Posterior vena cava (tissue), 2 donors: Measurements from ENCODE around the gene CCDC149. TPM values are rescaled to one million over a fixed set of nuclear protein-coding genes. Genes with fewer than 3 reads are reported as not detected.

Experiments used
- DNase-seq: peaks from one replicate; pipeline ENCODE4 v3.0.0-alpha.2; 2020; ENCODE audit warnings: low spot score
- intact Hi-C, 2 donors: fragments of 100-400 bp; cut with DNase I; formaldehyde crosslinking; loops; one replicate each; pipeline versions ENCODE4 v1.14.1 to v1.14.2; 2022 to 2023
- total RNA-seq, 2 donors: library from RNA; stranded (reverse); fragmentation: NEBNext Ultra II Directional; extraction: Animal tissue kit (Norgen Biotek cat#: 25700); gene quantifications; one replicate each; pipeline ENCODE4 v1.2.1, GENCODE V29; 2021
- donor health status: DM: yes; HTN: yes; CAD: no.
- donor health status: DM: yes; HTN: yes; CAD: no.

CCDC149 gene
- total RNA-seq, 2 donors from 2014 or later = 30.9 to 36.4 TPM

DNA sequence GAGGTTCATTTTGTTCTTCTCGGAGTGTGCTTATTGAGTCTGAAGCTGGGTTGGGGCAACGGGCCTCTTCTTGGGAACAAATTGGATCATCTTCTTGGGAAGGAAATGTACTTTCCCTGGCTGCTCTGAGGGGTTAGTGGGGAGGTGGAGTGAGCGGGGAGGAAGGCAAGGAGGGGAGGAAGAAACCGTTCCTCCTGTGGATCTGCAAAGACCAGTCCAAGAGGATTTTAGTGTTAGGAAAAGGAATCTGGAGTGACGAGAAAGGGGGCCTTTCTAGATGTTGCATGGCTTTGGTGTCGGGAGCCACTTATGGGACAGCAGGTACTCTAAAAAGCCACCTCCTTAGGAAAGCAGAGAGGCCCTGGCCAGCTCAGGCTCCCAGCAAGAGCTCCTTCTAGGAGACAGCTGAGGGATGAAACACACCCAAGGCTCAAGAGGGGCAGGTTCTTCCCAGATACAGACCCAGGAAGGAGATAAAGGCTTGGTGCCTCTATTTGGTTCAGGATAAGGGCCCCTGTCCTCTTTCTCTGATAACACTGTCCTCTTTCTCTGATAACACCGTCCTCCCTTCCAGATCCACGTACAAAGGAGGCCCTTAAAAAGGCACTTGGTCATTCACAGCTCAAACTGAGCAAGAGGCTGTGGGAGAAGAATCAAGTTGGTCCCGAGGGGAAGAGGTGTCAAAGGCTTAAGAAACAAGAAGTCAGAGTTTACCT is 117.0 kb downstream of the CCDC149 start:
- intact Hi-C loops = loop anchor here in 1 of 2 donors (10.0 kb wide), 1 partner anchor 211 kb away; the partner anchor contains the start of gene DHX15

DNA sequence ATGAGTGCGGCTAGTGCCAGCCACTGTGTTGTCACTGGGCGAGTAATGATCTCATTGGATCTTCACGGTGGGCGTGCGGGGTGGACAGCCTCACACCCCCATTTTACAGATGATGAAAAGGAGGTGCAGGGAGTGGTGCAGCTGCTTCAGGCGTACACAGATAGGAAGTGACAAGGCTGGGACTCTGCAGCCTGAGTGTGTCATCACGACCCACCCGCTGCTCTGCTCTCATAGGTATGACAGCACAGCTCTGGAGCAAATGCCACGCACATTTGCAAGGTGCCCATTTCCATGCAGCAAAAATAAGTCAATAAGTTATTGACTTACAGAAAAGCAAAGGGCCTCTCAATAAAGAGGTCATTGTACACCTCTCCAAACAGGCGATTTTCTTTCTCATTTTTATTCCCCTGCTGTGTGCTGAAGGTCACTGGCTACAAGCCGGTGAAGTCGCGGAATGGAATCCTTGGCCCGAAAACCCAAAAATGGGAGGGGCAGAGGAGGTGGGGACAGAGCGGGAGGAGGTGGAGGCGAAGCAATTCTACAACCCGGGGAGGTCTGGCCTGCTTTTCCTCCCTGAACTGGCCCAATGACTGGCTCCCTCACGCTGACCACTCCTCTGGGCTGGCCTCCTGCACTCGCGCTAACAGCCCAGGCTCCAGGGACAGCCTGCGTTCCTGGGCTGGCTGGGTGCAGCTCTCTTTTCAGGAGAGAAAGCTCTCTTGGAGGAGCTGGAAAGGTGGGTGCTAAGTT is 117.8 kb downstream of the CCDC149 start, which contains the start of gene SOD3:
TSS of gene SOD3 (plus strand) at position 658 of the 750 bp plus-strand sequence. CDS start 3,949 bp downstream, outside the sequence.
- peak; percentile 94 for DNase-seq
- intact Hi-C loops = loop anchor here in 1 of 2 donors (5.0 to 10.0 kb wide), 2 partner anchors 58 to 210 kb away; partner anchors contain the start of gene DHX15

More for the DNA sequence above, 117.0 kb downstream of the CCDC149 start:
- DNase-seq = no peak

DNA sequence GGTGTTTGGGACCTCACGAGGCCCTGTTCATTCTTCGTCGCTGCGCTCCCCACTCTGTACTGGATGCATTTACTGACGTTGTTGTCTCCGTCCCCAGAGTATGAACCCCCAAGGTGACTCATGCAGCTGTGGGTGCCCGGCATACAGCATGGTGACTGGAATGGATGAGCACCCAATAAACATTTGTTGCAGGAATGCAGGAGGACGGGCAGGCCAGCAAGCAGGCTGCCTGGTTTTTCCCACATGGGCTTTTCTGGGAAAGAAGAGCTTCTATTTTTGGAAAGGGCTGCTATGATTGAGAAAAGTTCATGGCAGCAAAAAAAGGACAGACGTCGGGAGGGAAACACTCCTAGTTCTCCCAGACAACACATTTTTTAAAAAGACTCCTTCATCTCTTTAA is 118.4 kb downstream of the CCDC149 start:
- peak; percentile 88 for DNase-seq
- intact Hi-C loops = loop anchor here in 1 of 2 donors (5.0 to 10.0 kb wide), 2 partner anchors 57 to 210 kb away; partner anchors contain the start of gene DHX15

DNA sequence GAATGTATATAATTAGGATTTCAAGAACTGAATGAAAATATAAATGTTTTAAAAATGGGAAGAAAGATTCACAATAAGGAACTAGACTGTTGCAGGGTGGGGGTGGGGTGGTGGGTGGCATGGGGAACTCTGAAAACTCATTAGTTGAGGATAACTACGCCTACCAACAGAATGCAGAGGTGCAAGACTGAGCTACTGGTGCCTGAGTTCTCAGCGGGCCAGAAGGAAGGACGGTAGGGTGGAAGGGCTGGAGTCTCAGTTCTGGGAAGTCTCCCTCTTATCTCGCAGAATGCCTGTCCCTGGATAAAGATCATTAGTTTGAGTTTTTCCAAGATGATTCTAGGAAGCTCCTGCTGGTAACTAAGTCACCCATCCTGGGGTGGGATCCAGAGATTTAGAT is 118.8 kb downstream of the CCDC149 start:
- DNase-seq = no peak
- intact Hi-C loops = loop anchor here in 1 of 2 donors (5.0 to 10.0 kb wide), 2 partner anchors 57 to 209 kb away; partner anchors contain the start of gene DHX15

DNA sequence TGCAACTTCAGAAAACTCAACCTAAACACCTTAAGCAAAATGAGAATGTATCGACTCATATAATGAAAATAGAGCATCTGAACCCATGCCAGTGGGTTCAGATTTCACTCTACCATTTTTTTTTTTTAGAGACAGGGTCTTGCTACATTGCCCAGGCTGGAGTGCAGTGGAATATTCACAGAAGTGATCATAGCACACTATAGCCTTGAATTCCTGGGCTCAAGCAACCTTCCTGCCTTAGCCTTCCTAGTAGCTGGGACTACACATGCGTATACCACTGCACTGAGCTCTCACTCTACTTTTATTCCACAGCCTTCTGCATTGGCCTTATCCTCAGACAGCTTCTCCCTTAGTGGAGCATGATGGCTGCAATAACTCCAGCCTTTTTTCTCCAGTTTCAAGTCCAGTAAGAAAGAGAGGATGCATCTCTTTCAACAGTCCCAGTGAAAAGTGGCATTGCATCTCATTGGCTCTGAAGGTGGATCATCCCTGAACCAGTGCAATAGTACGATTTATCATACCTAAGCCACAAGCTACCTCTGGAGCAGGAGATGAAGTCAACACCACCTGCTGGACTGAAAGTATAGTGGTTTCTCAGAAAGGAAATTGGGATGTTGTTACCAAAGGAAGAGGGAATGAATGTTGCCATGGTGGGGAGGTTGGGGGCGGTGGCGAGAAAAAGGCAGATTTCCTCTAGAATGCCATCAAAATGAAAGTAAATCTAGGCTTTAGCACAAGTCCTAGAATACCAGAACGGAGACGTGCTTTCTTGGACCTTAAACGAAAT is 119.4 kb downstream of the CCDC149 start:
- no peak for DNase-seq
- intact Hi-C loops = loop anchor here in 1 of 2 donors (5.0 to 10.0 kb wide), 2 partner anchors 56 to 209 kb away; partner anchors contain the start of gene DHX15

DNA sequence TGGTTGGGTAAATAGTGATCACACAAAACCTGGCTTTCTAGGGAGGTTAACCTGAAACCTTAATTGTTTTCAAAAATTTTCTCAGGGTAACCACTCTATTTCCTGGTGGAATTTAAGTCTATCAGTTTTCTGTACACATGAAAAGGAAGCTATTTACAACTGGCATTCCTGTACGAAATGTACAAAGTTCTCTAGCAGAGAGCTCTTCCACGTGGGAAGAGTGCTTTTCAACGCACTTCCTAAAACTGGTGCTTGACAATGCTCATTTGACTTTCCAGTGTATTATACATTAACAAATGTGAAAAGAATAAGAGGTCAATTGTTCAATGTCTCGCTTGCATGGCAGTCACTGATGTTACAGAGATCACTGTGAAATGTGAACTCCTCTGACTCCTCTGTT is 120.3 kb downstream of the CCDC149 start:
- DNase-seq = no peak
- intact Hi-C loops = loop anchor here in 1 of 2 donors (5.0 to 10.0 kb wide), 2 partner anchors 55 to 208 kb away; partner anchors contain the start of gene DHX15

DNA sequence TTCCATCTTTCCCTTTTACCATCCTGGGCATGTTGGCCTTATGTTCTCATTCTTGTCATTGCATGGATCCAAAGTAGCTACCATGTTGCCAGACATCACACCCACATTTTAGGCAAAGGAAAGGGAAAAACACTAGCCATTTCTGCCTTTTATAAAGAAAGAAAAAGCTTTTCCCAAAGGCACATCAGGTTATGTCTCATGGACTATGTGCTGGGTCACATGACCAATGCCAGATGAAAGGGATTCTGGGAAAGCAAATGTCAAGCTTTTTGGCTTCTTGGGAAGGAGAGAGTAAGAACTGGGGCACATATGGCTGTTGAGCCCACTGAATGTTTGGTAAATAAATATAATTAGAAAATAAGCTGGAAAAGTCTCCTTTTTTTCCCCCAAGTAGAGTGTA is 121.8 kb downstream of the CCDC149 start:
- DNase-seq = no peak
- intact Hi-C loops = loop anchor here in 1 of 2 donors (5.0 to 10.0 kb wide), 2 partner anchors 54 to 206 kb away; partner anchors contain the start of gene DHX15

DNA sequence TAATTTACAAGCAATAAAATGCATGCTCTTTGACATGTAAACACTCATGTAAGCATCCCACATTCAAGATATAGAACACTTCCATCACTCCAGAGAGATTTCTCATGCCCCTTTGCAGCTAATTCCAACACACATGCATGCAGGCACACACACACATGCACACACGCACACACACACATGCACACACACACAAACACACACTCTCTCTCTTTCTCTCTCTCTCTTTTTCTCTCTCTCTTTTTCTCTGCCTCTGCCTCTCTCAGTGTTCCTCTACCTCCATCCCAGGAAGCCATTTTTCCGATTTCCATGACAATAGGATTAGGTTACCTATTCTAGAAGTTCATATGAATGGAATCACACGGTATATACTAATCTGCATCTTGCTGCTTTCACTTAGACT is 129.3 kb downstream of the CCDC149 start:
- intact Hi-C loops = no loop called here
- DNase-seq = no peak

DNA sequence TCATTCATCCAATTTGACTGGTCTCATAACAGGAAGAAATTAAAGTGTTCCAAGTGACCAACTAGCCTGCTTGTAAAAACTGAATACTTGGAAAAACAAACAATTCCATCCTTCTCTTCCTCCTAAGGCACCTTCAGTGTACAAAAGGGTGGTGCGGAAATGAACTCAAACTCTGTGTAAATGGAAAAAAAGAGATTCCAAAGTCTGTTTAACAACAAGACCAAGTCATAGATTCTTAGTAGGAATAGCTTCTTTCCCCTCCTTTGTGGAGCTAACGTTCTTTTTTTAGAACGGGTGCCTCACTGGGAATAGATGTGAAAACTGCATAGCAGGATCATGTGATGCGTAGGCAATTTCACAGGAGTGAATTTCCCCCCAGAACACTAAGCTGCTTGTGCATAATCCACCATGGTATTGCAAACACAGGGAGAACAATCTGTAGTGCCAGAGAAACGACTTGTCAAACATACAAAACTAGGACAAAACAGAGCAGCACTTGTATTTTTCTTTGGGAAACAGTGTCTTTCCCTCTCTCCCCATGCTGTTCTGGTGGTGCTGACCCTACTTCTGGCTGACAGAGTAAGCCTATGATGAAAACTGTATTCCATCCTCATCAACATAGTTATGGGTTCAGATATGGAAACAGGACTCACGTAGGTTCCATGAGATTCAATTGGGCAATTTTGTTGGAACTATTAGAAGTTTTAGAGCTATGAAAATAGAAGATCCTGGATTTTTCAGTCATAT is 130.7 kb downstream of the CCDC149 start:
- intact Hi-C loops = no loop called here
- no peak for DNase-seq

DNA sequence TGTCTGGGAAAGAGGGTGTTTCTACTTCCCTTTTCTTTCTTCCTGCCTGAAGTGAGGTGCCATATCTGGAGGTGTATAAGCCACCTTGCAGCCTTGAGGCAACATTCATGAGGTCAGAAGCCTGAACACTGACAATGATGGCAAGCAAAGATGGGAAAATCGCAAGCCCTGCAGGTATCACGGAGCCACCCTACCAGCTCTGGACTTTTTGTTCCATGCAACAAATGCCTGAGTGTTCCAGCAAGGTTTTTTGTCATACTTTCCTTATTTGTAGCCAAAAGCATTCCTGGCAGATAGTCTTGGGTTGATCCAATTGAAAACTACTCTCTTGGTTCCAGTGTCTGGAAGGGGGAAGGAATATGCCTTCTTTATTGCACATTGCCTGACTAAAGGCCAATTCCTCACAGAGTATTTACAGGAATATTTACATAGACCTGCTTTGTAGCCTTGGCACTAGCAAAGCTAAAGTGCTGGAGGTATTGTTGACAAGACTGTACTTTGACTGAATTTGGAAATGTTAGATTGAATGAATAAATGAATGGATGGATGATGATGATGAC is 131.8 kb downstream of the CCDC149 start:
- intact Hi-C loops = no loop called here
- DNase-seq = no peak

DNA sequence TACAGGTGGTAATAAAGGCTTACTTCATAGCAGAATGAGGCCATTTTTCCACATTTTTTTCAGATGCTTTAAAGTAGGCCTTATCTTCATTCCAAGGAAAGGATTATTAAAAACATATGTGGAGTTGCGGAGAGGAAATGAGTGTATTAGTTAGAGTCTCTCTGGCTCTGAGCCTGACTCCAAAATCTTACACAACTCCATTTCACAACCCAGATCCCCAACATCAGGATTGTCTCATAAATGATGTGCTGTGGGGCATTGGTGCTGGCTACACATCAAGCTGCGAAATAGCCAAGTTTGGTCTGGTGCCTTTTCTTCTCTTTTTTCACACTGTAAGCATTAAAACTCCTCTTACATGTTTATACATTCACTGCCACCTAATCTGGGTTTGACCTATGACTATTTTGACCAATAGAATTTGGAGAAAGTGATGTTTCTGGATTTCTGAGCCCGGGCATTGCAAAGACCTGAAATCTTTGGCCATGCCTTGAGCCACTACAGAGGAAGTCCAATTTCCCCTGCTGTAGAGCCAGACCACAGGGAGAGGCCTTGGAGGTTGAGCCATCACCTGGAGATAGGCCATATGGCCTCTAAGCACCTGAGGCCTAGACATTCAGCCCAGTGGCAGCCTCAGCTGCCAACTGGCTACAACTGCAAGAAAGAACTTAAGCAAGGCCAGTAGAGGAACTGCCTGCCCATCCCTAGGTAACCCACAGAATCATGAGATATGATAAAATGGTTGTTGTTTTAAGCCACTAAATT is 134.2 kb downstream of the CCDC149 start:
- intact Hi-C loops = no loop called here
- DNase-seq = no peak

DNA sequence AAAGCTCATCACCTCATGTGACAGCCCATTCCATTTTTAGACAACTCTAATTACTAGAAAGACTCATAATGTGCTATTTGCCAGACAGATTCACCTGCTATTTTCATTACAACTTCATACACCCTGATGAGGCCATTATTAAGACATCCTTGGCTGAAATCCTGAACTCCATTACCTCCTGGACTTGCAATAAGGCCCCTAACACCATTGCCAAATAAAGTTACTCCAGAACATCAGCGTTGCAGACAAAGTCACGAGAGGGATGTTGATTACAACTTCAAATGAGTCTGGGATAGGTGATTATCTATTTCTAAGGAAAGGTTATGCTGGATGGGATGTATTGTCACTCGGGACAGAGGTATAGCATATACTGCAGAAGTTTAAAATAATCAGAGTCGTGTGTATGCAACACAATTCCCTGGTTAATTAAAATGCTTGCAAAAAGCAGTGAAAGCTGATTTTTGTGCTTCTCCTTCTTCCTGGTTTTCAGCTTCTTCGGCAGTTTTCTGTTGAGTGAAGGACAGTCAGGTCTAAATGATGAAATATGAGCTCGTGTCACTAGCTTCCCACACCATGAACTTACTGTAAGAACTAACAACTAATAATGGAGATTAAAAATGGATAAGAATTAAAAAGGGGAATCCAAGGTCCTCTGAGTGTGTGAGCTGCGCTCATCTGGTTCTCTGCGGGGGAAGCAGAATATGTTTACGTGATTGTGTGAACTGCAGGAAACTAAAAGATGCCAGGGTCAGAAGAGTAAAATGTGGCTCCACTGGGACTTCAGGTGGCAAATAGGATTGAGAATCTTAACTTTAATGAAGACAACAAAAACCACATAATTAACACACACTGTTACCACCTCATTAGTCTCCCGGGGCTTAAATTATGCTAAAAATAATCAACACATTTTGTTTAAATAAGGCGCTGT is 135.0 kb downstream of the CCDC149 start:
- DNase-seq = no peak
- intact Hi-C loops = no loop called here

DNA sequence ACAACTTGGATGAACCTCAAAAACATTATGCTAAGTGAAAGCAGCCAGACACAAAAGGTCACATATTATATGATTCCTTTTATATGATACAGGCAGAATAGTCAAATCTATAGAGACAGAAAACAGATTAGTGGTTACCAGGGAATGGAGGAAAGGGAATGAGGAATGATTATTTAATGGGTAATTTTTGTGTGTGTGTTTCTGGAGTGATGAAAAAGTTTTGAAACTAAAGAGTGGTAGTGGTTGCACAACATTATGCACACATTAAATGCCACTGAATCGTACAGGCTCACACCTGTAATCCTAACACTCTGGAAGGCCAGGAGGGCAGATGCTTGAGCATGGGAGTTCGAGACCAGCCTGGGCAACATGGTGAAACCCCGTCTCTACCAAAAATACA is 137.1 kb downstream of the CCDC149 start:
- intact Hi-C loops = no loop called here
- no peak for DNase-seq

DNA sequence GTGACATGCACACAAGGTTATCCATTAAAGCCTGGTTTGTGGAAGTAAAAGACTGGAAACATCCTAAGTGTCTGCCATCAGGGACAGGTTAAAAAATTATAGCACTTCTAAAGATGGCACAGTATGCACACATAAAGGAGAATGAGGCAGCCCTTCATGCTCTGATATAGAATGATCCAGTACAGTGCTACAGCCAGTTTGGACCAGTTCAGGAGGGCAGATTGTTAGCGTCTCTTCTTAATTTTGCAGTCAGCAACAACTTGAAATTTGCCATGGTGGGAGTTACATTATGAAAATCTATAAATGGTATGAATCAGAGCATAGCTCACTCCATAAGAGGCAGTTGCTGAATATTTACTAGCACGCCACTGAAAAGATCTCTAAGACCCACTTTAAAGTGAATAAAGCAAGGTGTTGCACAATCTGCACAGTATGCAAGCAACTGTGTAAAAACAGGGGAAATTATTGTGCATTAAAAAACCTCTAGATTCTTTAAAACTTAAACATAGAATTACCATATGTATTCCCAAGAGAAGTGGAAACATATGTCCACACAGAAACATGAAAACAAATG is 137.7 kb downstream of the CCDC149 start:
- intact Hi-C loops = no loop called here

DNA sequence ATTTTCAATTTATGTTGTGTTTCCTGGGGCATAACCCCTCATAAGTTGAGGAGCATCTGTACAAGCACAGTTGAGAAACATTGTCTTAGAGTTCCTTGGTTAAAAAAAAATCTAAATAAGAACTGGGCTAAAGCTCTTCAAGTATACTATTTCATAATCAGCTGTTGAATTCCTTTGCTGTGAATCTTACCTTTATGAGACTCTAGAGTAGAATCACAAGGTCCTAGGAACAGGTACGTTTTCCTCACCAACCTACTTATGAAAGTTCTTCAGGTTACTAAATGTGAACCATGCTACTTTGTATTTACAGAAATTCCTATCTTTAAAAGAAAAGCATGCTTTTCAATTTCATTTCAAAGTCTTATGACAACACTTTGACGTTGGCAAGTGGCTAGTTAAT is 138.4 kb downstream of the CCDC149 start:
- intact Hi-C loops = no loop called here
- DNase-seq = no peak

More for the DNA sequence above, 137.7 kb downstream of the CCDC149 start:
- no peak for DNase-seq

DNA sequence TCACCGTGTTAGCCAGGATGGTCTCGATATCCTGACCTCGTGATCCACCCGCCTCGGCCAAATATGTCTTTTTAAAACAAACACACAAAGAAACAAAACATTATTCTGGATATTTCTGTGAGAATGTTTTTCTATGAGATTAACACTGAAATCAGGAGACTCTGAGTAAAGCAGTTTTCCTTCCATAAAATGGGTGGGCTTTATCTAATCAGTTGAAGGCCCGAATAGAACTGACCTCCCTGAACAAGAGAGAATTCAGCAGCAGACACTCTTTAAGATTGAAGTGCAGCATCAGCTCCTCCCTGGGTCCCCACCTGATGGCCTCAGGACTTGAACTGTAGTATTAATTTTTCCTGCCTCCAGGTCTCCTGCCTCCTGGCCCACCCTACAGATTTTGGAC is 139.9 kb downstream of the CCDC149 start:
- DNase-seq = no peak
- intact Hi-C loops = no loop called here
